CD1c-positive myeloid dendritic cell (primary cell): ENCODE data around the gene HIF1AN.
"Not testable (repeated sequence)": the region's sequence is repeated elsewhere in the genome, so short reads cannot be mapped to it uniquely, and the experiment has no call there.

Source experiments
- DNase-seq: peaks from one replicate; pipeline ENCODE4 v3.0.0-alpha.2; 2016; ENCODE audit errors: extremely low spot score

HIF1AN gene

DNA sequence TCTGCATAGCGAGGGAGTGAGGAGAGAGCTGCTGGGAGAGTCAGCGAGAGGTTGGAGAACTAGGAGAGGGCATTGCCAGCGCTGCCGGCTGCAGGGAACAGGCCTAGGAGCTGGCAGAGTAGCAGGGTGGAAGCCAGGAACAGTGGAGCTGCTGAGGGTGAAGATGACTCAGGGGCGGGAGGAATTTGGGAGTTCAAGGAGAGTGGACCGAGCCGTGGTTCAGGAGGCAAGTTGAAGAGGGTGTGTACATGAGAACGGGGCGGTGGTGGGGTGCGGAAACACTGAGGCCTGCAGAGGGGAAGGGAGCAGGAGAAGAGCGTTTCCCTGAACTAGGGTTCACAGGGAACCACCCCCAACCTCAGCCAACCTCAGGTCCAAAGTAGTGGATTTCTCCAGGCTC is 31.5 kb downstream of the HIF1AN start:
- DNase-seq = no peak

DNA sequence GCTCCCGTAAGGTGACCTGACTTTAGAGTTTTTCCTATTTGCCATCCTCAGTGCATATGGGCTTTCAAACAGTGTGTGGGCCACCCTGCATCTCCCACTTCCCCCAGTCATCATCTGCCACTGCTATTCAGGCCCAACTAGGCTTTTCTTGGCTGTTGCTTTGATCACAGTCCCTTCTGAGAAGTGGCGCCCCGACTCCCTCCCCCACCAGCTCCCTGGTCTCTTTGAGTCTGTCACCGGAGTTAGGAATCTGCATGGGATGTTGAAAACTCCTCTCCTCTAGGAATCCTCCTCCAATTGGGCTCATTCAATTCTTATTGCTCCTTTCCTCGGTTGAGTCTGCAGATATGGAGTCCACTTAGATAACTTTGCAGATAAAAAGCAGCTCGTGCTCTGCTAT is 32.1 kb downstream of the HIF1AN start:
- no peak for DNase-seq

- DNase-seq = no peak
Observed at GRCh38 chr10:100568912-100569311, 33.2 kb downstream of the HIF1AN start.

- DNase-seq = no peak
Observed at GRCh38 chr10:100569687-100570481, 34.1 kb downstream of the HIF1AN start.

DNA sequence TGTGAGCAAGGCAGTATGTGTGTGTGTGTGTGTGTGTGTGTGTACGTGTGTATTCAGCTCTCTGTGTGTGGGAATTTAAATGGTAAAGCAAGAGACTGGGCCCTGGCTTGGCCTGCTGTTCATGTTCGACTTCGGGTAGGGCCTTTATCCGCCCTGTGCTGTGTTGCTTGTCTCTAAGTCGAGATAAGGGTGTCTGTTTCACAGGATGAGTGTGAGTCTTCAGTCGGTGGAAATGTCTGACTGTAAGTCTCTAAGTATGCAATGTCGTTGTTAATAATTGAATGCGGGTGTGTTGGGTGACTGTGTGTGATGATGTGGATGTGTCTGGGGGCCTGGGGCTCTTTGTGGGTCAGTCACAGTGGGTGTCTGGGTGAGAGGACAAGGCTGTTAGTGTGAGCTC is 34.8 kb downstream of the HIF1AN start:
- DNase-seq = no peak

DNA sequence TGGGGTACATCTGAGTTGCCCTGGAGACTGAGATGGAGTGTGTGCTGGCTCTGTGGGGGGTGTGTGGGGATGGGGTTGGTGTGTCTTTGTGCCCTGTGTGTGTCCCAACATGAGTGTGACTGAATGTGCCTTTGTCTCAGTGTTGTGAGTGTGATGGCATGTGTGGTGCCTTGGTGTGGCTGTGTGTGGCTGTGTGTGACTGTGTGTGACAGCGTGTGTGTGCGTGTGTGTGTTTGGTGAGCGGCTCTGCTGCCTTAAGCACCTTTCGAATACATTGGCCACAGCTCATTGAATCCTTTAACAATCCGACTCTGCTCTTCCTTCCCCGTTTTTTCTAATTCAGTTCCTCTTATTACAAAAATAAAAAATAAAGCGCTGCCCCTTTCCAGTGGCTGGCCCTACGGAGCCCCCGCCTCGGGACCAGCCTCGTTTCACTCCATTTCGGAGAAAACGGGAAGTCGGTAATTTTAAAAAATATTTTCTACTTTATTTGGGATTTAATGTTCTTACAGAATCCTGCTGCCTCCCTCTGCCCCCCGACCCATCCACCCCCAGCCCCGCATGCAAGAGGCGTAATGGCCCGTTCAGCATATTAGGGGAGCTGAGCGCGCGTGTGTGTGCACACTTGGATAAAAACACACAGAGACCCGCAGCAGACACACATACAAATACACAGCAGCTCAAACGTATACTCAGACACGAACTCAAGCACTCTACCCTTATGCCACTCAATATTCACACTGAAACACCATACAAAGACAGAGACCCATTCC is 35.5 kb downstream of the HIF1AN start:
- DNase-seq = no peak

GRCh38 chr10:100575146-100575545 is 39.4 kb downstream of the HIF1AN start:
- DNase-seq = not testable (repeated sequence)

- no peak for DNase-seq
Observed at GRCh38 chr10:100575585-100576281, 40.0 kb downstream of the HIF1AN start.

DNA sequence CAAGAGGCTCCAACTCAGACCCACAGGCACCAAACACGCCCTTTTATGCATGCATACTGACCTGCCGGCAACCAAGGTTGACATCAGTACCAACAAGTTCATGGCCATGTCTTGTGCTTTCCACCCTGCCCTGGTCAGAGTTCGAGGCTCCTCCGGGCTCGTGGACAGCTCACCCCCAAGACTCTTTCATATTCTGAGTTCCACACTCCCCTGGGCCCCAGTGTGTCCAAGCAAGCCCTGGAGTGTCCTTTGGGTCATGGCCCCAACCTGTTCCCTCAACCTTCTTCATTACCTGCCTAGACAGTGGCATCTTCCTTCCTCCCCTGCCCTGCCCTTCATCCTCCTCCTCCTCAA is 40.5 kb downstream of the HIF1AN start:
- no peak for DNase-seq

- no peak for DNase-seq
Observed at GRCh38 chr10:100579261-100580090, 43.7 kb downstream of the HIF1AN start.

DNA sequence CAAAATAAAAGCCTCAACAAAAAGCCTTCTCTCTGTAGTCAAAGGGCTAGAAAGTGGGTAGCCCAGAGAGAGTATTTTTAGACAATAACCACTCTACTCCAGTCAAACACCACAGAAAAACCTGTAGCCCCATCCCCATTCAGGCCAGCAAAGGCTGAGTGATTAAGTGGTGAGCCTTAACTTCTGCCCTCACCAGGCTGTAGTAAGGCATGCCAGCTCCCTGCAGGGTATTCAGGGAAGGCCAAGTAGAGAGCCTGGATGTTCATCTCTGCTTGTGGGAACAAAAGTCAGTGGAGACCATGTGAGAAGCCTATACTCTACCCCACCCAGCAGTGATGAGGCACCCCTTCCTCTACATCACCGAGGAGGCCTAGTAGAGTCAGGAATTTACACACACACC is 51.2 kb downstream of the HIF1AN start:
- DNase-seq = no peak

- no peak for DNase-seq
Observed at GRCh38 chr10:100598166-100598565, 62.4 kb downstream of the HIF1AN start.

GRCh38 chr10:100600218-100600617 is 64.5 kb downstream of the HIF1AN start:
- DNase-seq = no peak

- no peak for DNase-seq
Observed at GRCh38 chr10:100607439-100607838, 71.7 kb downstream of the HIF1AN start.
